Esophagus muscularis mucosa (tissue), 4 donors: ENCODE measurements around the gene POLR3G. TPM values are rescaled to one million over a fixed set of nuclear protein-coding genes. Genes with fewer than 3 reads are reported as not detected.

Experiments
- DNase-seq: peaks from one replicate; pipeline ENCODE4 v3.0.0-alpha.2; 2017; ENCODE audit errors: extremely low spot score
- H3K27ac ChIP-seq, 4 donors: fragments of 200-600 bp; sonication (generic); replicated peaks in 1 of 4; 1 replicate in 3 of 4; 2 replicates in 1 of 4; pipeline ENCODE4 v1.5.1; 2016 to 2019; ENCODE audit warnings: mild to moderate bottlenecking in 1 of 4
- H3K27me3 ChIP-seq, 4 donors: fragments of 200-600 bp; sonication (generic); one replicate each; pipeline versions ENCODE4 v1.5.1 to v1.6.0; 2016 to 2019
- H3K36me3 ChIP-seq, 4 donors: fragments of 200-600 bp; sonication (generic); one replicate each; pipeline ENCODE4 v1.5.1; 2016 to 2019
- H3K4me1 ChIP-seq, 4 donors: fragments of 200-600 bp; sonication (generic); one replicate each; pipeline ENCODE4 v1.5.1; 2016 to 2019
- H3K4me3 ChIP-seq, 4 donors: fragments of 200-600 bp; sonication (generic); 1 replicate in 2 of 4; 2 replicates in 2 of 4; pipeline ENCODE4 v1.5.1; 2016 to 2019; ENCODE audit warnings: mild to moderate bottlenecking in 4 of 4, moderate library complexity in 1 of 4
- H3K9me3 ChIP-seq, 4 donors: fragments of 200-600 bp; sonication (generic); 1 replicate in 3 of 4; 2 replicates in 1 of 4; pipeline ENCODE4 v1.5.1; 2016 to 2019
- CTCF ChIP-seq, 3 experiments: fragments of 200-600 bp in 2 of 3; fragments of 450-650 bp in 1 of 3; sonication (generic) in 2 of 3; IDR thresholded peaks; one replicate each; pipeline ENCODE4 v1.5.1; 2017 to 2019; ENCODE audit warnings: antibody characterized with exemption in 3 of 3, mild to moderate bottlenecking in 2 of 3, moderate library complexity in 1 of 3
- EP300 ChIP-seq: sonication (generic); formaldehyde crosslinking; IDR thresholded peaks from one replicate; pipeline ENCODE4 v1.6.1; 2017; ENCODE audit warnings: antibody characterized with exemption
- POLR2A ChIP-seq: fragments of 450-650 bp; IDR thresholded peaks from one replicate; pipeline ENCODE4 v1.6.1; 2017; ENCODE audit warnings: antibody characterized with exemption, moderate library complexity, mild to moderate bottlenecking, low read depth
- POLR2AphosphoS5 ChIP-seq, 2 donors: sonication (generic); formaldehyde crosslinking; IDR thresholded peaks; one replicate each; pipeline ENCODE4 v1.6.1; 2017; ENCODE audit warnings: antibody characterized with exemption in 2 of 2
- WGBS: methylation state at CpG from one replicate; pipeline ENCODE4 v1.1.5; 2018; 5-methylcytosine and 5-hydroxymethylcytosine counted together
- intact Hi-C: fragments of 100-400 bp; cut with DNase I; formaldehyde crosslinking; loops from one replicate; pipeline ENCODE4 v1.15.1; 2023
- total RNA-seq, 4 donors: library from RNA; depleted of rRNA; stranded (reverse); fragments of >200 nt; gene quantifications; one replicate each; pipeline versions ENCODE4 v1.1.0 to v1.2.1, GENCODE V29; 2016

Gene POLR3G
- total RNA-seq, 4 donors from 2014 or later, result 0.42 to 2.5 (median 1.4) TPM

GRCh38 chr5:90440644-90441043, 34.0 kb upstream of the POLR3G start:
- no peak for DNase-seq
- no peak for TF ChIP-seq POLR2A
- TF ChIP-seq EP300, result no peak
- peaks cover 0 to 9% (median 2%) of the 10 kb centered on the region in 4 donors for H3K4me1 ChIP-seq
- H3K27ac ChIP-seq, result no peak overlapping the region
- H3K27me3 ChIP-seq, result no peaks in the 10 kb centered on the region
- intact Hi-C loops, result loop anchor here (2.0 kb wide), 1 partner anchor 90 kb away; no protein-coding TSS in a partner anchor
- H3K4me3 ChIP-seq, result no peak overlapping the region
- H3K9me3 ChIP-seq, result no peaks in the 10 kb centered on the region
- 62% methylated on average over 2 of the region's 2 CpGs for WGBS
- no peaks in the 10 kb centered on the region for H3K36me3 ChIP-seq

GRCh38 chr5:90446961-90447360, 27.7 kb upstream of the POLR3G start:
- no peaks in the 10 kb centered on the region for H3K4me1 ChIP-seq
- no peak for DNase-seq
- no peaks in the 10 kb centered on the region for H3K9me3 ChIP-seq
- no peaks in the 10 kb centered on the region for H3K27me3 ChIP-seq
- peaks cover 0 to 5% (median 0%) of the 10 kb centered on the region in 4 donors for H3K36me3 ChIP-seq
- H3K27ac ChIP-seq, result no peak overlapping the region
- intact Hi-C loops, result no loop called here
- TF ChIP-seq POLR2A, result no peak
- TF ChIP-seq POLR2AphosphoS5 (IDR thresholded peaks at IDR 0.05), result no peak
- no peak for TF ChIP-seq EP300
- TF ChIP-seq CTCF (IDR thresholded peaks at IDR 0.05), result no peak
- no peak overlapping the region for H3K4me3 ChIP-seq

- H3K36me3 ChIP-seq, result peaks cover 0 to 15% (median 0%) of the 10 kb centered on the region in 4 donors
- TF ChIP-seq EP300 (no peak), POLR2A (no peak), POLR2AphosphoS5 (IDR thresholded peaks at IDR 0.05) (no peak), CTCF (IDR thresholded peaks at IDR 0.05) (no peak)
- H3K4me1 ChIP-seq, result no peaks in the 10 kb centered on the region
- H3K27ac ChIP-seq, result no peak overlapping the region
- intact Hi-C loops, result no loop called here
- no peak for DNase-seq
- WGBS, result 72% methylated on average over 4 of the region's 4 CpGs
- H3K4me3 ChIP-seq, result no peak overlapping the region
- no peaks in the 10 kb centered on the region for H3K27me3 ChIP-seq
- H3K9me3 ChIP-seq, result no peaks in the 10 kb centered on the region
Observed at GRCh38 chr5:90461288-90461687, 13.4 kb upstream of the POLR3G start.

- Histone ChIP-seq H3K27ac (no peak overlapping the region), H3K27me3 (no peaks in the 10 kb centered on the region), H3K36me3 (no peaks in the 10 kb centered on the region), H3K4me1 (peaks cover 10 to 30% (median 30%) of the 10 kb centered on the region in 4 donors), H3K9me3 (no peaks in the 10 kb centered on the region), H3K4me3 (peak overlapping the region; percentile 74 to 94 (median 78))
- intact Hi-C loops, result no loop called here
- TF ChIP-seq POLR2A (no peak), POLR2AphosphoS5 (IDR thresholded peaks at IDR 0.05) (no peak)
- WGBS, result 51% methylated on average over 9 of the region's 9 CpGs
- DNase-seq, result no peak
Observed at GRCh38 chr5:90472783-90473395, 1.8 kb upstream of the POLR3G start.

GRCh38 chr5:90473396-90474234, 1.0 kb upstream of the POLR3G start:
- peak overlapping the region; percentile 65 to 81 (median 79) for H3K27ac ChIP-seq
- DNase-seq, result no peak
- H3K36me3 ChIP-seq, result no peaks in the 10 kb centered on the region
- no peaks in the 10 kb centered on the region for H3K9me3 ChIP-seq
- no peaks in the 10 kb centered on the region for H3K27me3 ChIP-seq
- H3K4me3 ChIP-seq, result peak overlapping the region; percentile 74 to 94 (median 78)
- intact Hi-C loops, result loop anchor here (1.0 kb wide), 1 partner anchor 57 kb away; no protein-coding TSS in a partner anchor
- no peak for TF ChIP-seq CTCF (IDR thresholded peaks at IDR 0.05)
- no peak for TF ChIP-seq POLR2A
- TF ChIP-seq POLR2AphosphoS5 (IDR thresholded peaks at IDR 0.05), result no peak
- no peak for TF ChIP-seq EP300
- WGBS, result 2% methylated on average over 29 of the region's 56 CpGs
- H3K4me1 ChIP-seq, result peaks cover 10 to 30% (median 30%) of the 10 kb centered on the region in 4 donors
